HG02610 (cell line): ENCODE measurements around the gene TAF1.
"Not testable (repeated sequence)": the region's sequence is repeated elsewhere in the genome, so short reads cannot be mapped to it uniquely, and the experiment has no call there.

Source experiments
- ATAC-seq: cut with Tn5 transposase; IDR thresholded peaks from one replicate; pipeline ENCODE4 v1.9.1; 2021; ENCODE audit warnings: mild to moderate bottlenecking, moderate library complexity; ENCODE audit not compliant: unreplicated experiment

The TAF1 gene

DNA sequence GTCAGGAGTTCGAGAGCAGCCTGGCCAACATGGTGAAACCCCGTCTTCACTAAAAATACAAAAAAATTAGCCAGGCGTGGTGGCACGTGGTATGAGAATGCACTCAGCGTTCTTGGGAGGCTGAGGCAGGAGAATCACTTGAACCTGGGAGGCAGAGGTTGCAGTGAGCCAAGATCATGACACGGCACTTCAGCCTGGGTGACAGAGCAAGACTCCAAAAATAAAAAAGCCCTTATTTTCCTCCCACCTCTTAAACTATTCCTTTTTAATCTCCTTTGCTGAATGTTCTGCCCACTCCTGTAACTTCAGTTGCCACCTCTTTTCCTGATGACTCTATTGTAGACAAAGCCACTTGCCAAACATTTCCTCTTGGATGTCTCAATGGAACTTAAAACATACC, 72.6 kb downstream of the TAF1 start:
- ATAC-seq = no peak

DNA sequence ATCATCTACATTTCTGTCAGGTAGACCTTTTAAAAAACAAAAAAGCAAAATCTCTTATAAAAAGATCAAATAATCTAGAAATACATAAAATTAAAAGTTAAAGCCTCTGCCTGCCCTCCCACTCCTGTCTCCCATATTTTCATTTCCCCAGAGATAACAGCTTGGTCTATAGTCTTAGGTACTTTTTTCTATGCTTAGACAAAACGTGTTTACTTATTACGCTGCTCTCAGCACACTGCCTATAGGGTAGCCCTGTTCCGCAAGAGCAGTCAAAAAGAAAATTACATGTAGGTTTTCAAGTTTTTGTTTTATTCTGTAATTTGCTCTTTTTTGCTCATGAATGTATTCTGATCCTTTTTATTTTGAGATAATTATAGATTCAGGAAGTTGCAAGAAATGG, 73.3 kb downstream of the TAF1 start:
- no peak for ATAC-seq

DNA sequence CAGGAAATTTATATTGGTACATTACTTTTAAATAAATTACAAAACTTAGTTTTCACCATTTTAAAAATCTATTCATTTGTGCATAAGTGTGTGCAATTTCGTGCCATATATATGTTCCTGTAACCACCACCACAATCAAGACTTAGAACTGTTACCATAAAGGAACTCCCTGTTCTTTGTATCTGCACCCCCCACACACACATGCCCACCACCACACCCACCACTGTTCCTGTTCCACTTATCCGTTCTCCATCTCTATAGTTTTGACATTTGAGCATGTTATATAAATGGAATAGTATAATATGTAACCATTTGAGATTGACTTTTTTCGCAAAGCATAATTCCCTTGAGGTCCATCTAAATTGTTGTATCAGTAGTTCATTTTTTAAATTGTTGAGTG, 73.7 kb downstream of the TAF1 start:
- no peak for ATAC-seq

DNA sequence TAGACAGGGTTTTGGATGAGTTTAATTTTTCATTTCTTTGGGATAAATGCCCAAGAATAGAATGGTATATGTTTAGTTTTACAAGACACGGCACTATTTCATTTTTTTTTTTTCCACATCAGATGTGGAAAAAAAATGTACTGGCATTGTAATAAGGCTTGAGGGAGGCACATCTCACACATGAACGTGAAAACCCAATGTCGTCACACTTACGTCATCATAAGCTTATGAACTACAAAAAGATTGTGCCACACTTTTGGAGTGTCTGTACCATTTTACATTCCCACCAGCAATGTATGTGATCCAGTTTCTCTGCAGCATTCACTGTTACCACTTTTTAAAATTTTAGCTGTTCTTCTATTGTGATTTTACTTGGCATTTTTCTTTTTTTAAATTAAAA, 74.2 kb downstream of the TAF1 start:
- ATAC-seq = no peak

DNA sequence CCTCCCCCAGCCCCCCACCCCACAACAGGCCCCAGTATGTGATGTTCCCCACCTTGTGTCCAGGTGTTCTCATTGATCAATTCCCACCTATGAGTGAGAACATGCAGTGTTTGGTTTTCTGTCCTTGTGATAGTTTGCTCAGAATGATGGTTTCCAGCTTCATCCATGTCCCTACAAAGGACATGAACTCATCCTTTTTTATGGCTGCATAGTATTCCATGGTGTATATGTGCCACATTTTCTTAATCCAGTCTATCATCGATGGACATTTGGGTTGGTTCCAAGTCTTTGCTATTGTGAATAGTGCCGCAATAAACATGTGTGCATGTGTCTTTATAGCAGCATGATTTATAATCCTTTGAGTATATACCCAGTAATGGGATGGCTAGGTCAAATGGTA, 75.7 kb downstream of the TAF1 start:
- not testable (repeated sequence) for ATAC-seq

DNA sequence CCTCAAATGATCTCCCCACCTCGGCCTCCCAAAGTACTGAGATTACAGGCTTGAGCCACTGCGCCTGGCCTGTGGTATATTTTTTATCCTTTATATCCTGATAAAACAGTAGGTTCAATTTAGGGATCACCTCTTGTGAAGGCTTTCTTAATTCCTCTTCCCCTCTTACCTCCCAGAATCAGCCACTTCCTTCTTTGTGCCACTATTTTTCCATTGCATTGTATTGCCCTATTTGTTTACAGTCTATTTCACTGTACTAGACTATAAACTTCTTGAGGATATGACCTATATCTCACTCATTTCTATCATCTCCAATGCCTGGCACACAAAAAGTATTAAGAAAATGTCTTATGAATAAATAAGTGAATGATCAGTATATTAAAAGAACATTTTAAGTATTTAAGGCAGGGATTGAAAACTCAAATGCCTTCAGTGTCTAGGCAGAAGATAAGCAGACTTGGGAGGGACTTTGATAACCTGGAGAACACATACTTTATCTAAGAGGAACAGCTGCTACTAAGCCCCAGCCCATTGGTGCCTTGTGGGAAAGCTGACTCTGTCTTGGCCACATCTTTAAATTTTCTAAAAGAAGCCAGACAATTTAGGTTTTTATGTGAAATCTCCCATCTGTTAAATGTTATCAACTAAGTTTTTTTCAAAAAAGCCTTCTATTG, 84.4 kb downstream of the TAF1 start:
- ATAC-seq = no peak

DNA sequence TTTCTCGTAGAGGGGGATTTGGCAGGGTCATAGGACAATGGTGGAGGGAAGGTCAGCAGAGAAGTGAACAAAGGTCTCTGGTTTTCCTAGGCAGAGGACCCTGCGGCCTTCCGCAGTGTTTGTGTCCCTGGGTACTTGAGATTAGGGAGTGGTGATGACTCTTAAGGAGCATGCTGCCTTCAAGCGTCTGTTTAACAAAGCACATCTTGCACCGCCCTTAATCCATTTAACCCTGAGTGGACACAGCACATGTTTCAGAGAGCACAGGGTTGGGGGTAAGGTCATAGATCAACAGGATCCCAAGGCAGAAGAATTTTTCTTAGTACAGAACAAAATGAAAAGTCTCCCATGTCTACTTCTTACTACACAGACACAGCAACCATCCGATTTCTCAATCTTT, 85.4 kb downstream of the TAF1 start:
- ATAC-seq = not testable (repeated sequence)

DNA sequence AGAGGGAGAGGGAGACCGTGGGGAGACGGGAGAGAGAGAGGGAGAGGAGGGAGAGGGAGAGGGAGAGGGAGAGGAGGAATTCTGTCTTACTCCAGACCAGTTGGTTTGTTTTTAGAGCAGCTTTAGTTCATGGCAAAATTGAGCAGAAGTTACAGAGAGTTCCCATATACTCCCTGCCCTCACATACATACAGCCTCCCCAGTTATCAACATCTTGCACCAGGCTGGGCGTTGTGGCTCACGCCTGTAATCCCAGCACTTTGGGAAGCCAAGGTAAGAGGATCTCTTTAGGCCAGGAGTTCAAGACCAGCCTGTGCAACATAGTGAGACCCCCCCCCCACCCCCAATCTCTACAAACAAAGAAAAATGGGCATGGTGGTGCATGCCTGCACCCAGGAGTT, 86.9 kb downstream of the TAF1 start:
- no peak for ATAC-seq

DNA sequence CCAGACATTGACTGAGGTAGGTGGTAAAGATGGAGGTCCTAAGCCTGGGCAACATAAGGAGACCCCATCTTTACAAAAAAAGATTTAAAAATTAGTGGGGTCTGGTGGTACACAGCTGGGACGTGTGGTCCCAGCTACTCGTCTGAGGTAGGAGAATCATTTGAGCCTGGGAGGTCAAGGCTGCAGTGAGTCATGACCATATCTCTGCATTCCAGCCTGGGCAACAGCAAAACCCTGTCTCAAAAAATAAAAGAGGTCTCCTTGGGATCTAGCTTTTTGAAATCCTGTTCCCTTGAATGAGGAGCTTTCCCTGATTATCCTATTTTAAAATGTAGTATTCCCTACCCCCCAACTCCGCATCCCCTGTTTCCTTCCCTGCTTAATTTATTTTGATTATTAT, 88.1 kb downstream of the TAF1 start:
- ATAC-seq = no peak

DNA sequence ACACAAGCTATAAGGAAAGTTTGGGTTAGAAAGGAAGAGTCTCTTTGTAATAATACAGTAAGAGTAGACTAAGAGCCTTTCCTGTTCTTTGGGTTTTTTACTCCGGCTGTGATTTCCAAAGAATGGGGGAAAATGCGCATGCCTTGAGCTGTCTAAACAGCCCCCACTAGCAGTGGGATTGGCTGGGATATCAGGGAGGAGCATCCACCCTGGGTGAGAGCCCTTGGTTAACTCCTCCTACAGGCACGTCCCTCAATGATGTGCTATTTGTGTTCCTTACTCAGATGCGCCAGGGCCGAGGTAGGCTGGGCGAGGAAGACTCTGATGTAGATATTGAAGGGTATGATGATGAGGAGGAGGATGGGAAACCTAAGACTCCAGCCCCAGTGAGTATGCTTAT, 92.7 kb downstream of the TAF1 start:
- no peak for ATAC-seq

DNA sequence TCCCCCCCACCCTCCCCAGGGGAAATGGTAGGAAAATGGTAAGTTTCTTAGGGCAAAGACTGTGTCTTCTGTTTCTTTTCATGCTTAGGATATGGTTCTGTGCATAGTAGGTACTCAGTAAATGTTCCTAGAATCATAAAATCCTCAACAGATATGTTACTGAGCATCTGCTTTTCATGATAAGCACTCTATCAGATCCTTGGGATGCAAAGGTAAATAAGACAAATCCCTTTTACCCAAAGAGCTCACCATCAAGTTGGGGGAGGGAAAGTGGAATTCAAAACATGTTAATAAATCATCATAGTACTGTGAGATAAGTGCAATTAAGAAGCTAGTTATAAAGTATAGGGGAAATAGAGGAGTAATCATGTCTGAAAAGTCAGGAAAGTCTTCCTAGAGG, 98.8 kb downstream of the TAF1 start:
- ATAC-seq = no peak

DNA sequence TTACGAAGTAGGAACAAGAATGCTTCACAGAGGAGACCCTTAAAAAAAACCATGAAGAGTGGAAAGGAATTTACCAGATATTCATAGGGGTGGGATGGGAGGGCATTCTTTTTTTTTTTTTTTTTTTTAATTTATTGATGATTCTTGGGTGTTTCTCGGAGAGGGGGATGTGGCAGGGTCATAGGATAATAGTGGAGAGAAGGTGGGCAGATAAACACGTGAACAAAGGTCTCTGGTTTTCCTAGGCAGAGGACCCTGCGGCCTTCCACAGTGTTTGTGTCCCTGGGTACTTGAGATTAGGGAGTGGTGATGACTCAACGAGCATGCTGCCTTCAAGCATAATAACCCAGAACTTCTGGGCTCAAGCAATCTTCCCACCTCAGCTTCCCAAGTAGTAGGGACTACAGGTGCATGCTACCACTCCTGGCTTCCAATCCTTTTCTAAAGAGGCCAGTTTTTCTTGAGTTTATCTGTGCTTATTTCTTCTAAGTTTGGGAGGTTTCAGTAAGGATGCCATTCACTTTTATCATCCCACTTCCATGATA, 100.9 kb downstream of the TAF1 start:
- ATAC-seq = no peak

DNA sequence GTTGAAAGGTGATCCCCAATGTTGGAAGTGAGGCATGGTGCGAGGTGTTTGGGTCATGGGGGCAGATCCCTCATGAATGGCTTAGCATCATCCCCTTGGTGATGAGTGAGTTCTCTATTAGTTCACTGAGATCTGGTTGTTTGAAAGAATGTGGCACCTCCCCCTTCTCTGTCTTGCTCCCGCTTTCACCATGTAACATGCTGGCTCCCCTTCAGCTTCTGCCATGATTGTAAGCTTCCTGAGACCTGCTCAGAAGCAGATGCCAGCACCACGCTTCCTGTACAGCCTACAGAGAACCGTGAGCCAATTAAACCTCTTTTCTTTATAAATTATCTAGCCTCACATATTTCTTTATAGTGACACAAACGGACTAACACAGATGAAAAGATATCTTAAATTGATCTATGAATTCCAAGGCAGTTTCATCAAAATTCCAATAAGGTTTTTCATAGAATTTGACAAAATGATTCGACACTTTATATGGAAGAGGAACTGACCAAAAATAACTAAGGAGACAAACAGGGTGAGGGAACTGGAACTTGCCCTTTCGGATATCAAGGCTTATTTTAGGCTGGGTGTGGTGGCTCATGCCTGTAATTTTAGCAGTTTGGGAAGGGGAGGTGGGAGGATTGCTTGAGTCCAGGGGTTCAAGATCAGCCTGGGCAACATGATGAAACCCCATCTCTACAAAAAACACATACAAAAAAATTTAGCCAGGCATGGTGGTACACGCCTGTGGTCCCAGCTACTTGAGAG, 109.8 kb downstream of the TAF1 start:
- no peak for ATAC-seq

DNA sequence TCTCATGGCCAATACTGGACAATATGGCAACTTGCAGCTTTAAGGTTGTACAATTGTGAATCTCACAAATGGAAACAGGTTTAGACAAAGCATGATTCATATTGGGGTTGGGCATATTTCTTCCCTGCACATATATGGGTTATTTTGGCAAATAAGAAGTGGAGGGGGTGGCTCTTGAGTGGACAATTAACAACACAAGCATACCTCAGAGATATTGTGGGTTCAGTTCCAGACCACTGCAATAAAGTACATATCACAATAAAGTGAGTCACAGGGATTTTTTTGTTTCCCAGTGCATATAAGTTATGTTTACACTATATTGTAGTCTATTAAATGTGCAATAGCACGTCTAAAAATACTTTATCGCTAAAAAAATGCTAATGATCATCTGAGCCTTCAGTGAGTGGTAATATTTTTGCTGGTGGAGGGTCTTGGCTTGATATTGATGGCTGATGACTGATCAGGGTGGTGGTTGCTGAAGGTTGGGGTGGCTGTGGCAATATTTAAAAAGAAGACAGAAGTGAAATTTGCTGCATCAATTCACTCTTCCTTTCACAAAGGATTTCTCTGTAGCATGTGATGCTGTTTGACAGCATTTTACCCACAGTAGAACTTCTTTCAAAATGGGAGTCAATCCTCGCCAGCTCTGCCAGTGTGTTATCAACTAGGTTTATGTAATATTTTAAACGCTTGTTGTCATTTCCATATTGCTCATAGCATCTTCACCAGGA, 116.2 kb downstream of the TAF1 start:
- no peak for ATAC-seq

DNA sequence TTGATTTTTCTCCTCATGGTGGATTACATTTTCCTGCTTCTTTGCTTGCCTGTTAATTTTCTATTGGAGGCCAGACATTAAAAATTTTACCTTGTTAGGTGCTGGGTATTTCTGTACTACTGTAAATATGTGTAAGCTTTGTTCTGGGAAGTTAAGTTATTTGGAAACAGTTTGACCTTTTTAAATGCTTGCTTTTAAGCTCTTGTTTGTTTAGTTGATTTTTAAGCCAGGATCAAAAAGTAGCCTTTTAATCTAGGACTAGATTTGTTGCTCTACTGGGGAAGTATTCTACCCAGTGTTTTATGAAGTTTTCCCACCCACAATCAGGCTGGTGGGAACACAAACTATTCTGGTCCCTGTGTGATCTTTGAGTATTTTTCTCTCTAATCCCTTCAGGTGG, 121.7 kb downstream of the TAF1 start:
- no peak for ATAC-seq

DNA sequence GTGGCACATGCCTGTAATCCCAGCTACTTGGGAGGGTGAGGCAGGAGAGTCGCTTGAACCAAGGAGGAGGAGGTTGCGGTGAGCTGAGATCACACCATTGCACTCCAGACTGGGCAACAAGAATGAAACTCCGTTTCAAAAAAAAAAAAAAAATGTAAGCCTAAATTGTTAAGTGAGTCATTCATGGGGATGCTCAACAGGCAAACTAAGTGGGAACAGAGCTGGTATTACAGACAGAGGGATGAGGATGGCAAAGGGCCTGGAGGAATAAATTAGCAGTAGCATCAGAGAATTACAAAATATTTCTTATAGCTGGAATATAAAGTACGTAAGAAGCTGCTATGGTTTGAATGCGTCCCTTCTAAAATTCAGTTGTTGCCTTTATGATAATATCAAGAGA, 123.4 kb downstream of the TAF1 start:
- no peak for ATAC-seq

DNA sequence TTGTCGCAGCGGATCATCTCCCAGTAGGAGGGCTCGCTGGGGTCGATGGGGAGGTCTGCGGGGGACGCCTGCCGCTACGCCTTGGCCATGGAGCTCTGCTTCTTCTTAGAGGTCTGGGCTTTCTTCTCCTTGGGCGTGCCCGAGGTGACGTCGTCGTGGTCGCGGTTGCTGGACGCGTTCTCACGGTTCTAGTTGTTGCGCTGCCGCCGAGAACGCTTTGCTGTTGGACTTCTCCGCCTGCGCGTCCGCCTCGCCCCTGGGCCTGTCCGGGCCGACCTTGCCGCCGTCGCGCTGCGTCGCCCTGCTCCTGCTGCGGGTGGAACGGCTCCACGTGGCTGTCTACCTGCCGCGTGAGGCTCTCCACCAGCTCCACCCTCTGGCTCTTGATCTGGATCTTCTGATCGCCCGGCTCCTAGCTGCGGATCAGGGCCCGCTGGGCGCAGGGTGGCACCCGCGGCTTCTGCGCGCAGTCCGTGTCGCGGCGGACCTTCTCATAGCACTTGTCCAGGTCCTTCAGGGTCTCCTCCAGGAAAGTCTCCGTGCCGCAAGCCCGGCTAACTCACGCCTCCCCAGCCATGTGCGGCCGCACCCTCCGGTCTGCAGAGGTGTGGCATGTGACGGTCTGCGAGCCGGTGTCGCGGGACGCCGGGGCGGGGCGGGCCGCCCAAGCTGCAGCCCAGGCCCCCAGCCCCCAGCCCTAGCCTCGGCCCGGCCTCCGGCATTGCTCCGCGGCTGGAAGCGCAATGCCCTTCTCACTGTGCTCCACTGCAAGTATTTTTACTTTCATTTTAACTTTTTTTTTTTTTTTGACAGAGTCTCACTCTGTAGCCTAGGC, 126.3 kb downstream of the TAF1 start:
- peak; percentile 48 for ATAC-seq

DNA sequence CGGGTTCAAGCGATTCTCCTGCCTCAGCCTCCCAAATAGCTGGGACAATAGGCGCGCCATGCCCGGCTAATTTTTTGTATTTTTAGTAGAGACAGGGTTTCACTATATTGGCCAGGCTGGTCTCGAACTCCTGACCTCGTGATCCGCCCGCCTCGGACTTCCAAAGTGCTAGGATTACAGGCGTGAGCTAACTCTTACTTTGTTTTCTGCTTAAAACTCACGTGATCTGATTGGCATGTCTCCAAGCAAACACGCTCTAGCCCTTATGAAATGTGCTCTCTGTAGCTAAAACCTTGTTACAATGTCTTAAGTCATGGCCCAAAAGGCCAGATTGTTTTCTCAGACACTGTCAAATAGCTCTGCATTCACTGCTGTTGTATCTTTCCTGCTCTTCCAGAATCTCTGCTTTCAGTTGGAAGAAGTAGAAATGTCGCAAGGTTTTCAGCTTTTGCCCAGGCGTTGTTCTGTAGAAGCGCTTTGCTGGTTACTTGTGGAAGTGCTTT, 127.0 kb downstream of the TAF1 start:
- no peak for ATAC-seq

DNA sequence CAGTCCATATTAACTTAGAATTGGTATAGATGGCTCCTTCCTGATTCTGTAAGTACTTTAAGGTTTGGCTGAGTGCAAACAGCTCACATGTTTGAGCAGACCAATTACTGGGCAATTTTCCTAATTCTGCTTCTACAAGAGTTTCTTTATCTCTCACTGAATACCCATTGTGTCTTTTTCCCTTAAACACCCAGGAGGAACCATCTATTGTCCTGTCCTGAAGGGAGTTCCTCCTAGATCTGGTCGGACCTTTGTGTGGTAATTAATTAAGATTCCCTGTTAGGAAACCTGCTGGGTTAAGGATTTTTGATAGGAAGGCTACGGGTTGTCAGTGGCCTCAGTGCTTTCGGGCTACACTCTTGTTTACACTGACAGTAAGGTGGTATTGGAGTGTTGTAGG, 129.8 kb downstream of the TAF1 start:
- ATAC-seq = not testable (repeated sequence)

DNA sequence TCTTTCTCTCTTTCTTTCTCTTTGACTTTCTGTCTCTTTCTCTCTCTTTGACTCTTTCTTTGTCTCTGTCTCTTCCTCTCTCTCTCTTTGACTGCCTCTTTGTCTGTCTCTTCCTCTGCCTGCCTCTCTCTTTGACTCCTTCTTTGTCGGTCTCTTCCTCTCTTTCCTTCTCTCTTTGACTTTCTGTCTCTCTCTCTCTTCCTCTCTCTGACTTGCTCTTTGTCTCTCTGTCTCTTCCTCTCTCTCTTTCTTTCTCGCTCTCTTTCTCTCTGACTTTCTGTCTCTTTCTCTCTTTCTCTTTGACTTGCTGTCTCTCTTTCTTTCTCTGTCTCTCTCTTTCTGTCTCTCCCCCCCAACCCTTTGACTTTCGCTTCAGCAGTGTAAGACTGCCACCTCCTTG, 130.3 kb downstream of the TAF1 start:
- no peak for ATAC-seq

DNA sequence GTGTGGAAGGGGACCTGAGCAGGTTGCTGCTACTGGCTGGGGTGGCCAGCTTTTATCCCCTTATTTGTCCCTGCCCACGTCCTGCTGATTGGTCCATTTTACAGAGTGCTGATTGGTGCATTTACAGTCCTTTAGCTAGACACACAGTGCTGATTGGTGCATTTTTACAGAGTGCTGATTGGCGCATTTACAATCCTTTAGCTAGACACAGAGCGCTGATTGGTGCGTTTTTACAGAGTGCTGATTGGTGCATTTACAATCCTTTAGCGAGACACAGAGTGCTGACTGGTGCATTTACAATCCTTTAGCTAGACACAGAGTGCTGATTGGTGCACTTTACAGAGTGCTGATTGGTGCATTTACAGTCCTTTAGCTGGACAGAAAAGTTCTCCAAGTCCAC, 135.9 kb downstream of the TAF1 start:
- not testable (repeated sequence) for ATAC-seq
